A549 (cell line): ENCODE data around the gene RAB17.

Experiments used
- CTCF ChIP-seq: fragments of >200 bp; sonication (Bioruptor Twin); formaldehyde crosslinking; IDR thresholded peaks from 3 replicates; pipeline ENCODE4 v1.5.1; 2016
- EP300 ChIP-seq, 2 experiments: fragments of >200 bp; sonication (Bioruptor Twin); formaldehyde crosslinking; IDR thresholded peaks; 2 replicates in 1 of 2; 3 replicates in 1 of 2; pipeline ENCODE4 v1.6.1; 2016 to 2017
- PHF8 ChIP-seq: fragments of 200-600 bp; sonication (generic); IDR thresholded peaks from 2 replicates; pipeline ENCODE4 v1.6.1; 2016; ENCODE audit warnings: low read depth, mild to moderate bottlenecking, antibody characterized with exemption, moderate library complexity, borderline replicate concordance
- POLR2A ChIP-seq: IDR thresholded peaks from 2 replicates; pipeline ENCODE4 v1.6.1; 2012; ENCODE audit warnings: mild to moderate bottlenecking, low read length
- RNF2 ChIP-seq: fragments of 200-600 bp; sonication (generic); IDR thresholded peaks from 2 replicates; pipeline ENCODE4 v1.6.1; 2016; ENCODE audit warnings: low read depth, mild to moderate bottlenecking, antibody characterized with exemption, moderate library complexity, borderline replicate concordance
- TP53 ChIP-seq: fragments of 250-450 bp; sonication (Bioruptor Pico); IDR thresholded peaks from 2 replicates; pipeline ENCODE4 v1.5.0; 2021; ENCODE audit warnings: mild to moderate bottlenecking, moderate library complexity

- TF ChIP-seq CTCF = no peak
- no peak for TF ChIP-seq PHF8
- TF ChIP-seq POLR2A = no peak
- no peak for TF ChIP-seq RNF2
- no peak for TF ChIP-seq TP53 (CRISPR knock-in tag)
- no peak for TF ChIP-seq EP300 (IDR thresholded peaks at IDR 0.05)
These were observed 49.7 kb downstream of the RAB17 start for GRCh38 chr2:237540823-237541222.
